Spleen (tissue), 7 donors: ENCODE results near the gene LHFPL3.
A peak's percentile ranks its signal among the peaks of the same experiment; 100 is the strongest.

Experiments
- POLR2A ChIP-seq, 3 donors: fragments of 450-650 bp; IDR thresholded peaks; one replicate each; pipeline ENCODE4 v1.5.1; 2017; ENCODE audit warnings: antibody characterized with exemption in 3 of 3, mild to moderate bottlenecking in 1 of 3
- TF ChIP-seq, protein P1 (sequence below), 11 experiments: fragments of 200-600 bp in 7 of 11; fragments of 450-650 bp in 4 of 11; sonication (generic) in 4 of 11; IDR thresholded peaks in 8 of 11; conservative IDR thresholded peaks in 3 of 11; 1 replicate in 7 of 11; 2 replicates in 4 of 11; pipeline versions ENCODE4 v1.4.0 to v1.8.0; 2016 to 2021; ENCODE audit warnings: antibody characterized with exemption in 11 of 11, inconsistent platforms in 4 of 11, mild to moderate bottlenecking in 1 of 11
- donor health status: DM: no; HTN: no; CAD: no; lungs with moderate emphysema.
- donor health status: DM: no; HTN: no; CAD: no.
- donor health status: DM: no; HTN: no; CAD: no.

DNA sequence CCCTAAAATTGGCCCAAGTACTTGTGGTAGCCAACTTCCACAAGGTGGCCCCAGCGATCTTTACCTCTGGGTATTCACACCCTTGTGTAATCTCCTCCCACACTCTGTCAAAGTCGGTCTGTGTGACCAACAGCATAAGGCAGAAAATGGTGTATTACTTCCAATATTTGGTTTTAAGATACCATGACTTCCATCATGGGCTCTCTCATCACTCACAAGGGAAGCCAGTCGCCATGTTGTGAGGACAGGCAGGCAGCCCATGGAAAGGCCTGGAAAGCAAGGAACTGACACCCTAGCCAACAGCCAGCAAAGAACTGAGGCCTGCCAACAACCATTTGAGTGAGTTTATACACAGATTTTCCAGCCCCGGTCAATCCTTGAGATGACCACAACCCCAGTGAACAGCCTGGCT lies 594.6 kb downstream of the LHFPL3 start:
- TF ChIP-seq, protein P1, sequence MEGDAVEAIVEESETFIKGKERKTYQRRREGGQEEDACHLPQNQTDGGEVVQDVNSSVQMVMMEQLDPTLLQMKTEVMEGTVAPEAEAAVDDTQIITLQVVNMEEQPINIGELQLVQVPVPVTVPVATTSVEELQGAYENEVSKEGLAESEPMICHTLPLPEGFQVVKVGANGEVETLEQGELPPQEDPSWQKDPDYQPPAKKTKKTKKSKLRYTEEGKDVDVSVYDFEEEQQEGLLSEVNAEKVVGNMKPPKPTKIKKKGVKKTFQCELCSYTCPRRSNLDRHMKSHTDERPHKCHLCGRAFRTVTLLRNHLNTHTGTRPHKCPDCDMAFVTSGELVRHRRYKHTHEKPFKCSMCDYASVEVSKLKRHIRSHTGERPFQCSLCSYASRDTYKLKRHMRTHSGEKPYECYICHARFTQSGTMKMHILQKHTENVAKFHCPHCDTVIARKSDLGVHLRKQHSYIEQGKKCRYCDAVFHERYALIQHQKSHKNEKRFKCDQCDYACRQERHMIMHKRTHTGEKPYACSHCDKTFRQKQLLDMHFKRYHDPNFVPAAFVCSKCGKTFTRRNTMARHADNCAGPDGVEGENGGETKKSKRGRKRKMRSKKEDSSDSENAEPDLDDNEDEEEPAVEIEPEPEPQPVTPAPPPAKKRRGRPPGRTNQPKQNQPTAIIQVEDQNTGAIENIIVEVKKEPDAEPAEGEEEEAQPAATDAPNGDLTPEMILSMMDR (IDR thresholded peaks at IDR 0.05 in 8 of 11, conservative IDR thresholded peaks at IDR 0.05 in 3 of 11): peak; percentile 38 to 80 (median 73)
- no peak for TF ChIP-seq POLR2A (IDR thresholded peaks at IDR 0.05)
